GM23338 (cell line): ENCODE data around the gene MARCHF3. TPM values are rescaled to one million over a fixed set of nuclear protein-coding genes. Genes with fewer than 3 reads are reported as not detected.

Source experiments
- ATAC-seq: fragments of 200-7000 bp; cut with Tn5 transposase; 3 replicates; pipeline ENCODE4 v1.9.1; 2020
- DNase-seq: peaks from one replicate; pipeline ENCODE4 v3.0.0-alpha.2; 2015; ENCODE audit warnings: low spot score
- H2AFZ ChIP-seq: fragments of 200-600 bp; sonication (generic); 2 replicates; pipeline ENCODE4 v1.8.0; 2016; ENCODE audit warnings: antibody characterized with exemption, mild to moderate bottlenecking, moderate library complexity
- H3F3A ChIP-seq: fragments of 200-600 bp; sonication (generic); replicated peaks from 2 replicates; pipeline ENCODE4 v1.8.0; 2017; ENCODE audit warnings: antibody characterized with exemption, mixed run types, low read depth
- H3K27ac ChIP-seq: fragments of 200-600 bp; sonication (generic); 2 replicates; pipeline ENCODE4 v1.6.1; 2016; ENCODE audit warnings: low read depth
- H3K27me3 ChIP-seq: fragments of 200-600 bp; sonication (generic); 2 replicates; pipeline ENCODE4 v1.8.0; 2016; ENCODE audit warnings: mild to moderate bottlenecking, mixed run types, moderate library complexity; ENCODE audit not compliant: insufficient read depth
- H3K36me3 ChIP-seq: fragments of 200-600 bp; sonication (generic); 2 replicates; pipeline ENCODE4 v1.8.0; 2016; ENCODE audit warnings: mild to moderate bottlenecking; ENCODE audit not compliant: insufficient read depth
- H3K4me1 ChIP-seq: fragments of 200-600 bp; sonication (generic); 2 replicates; pipeline ENCODE4 v1.8.0; 2016; ENCODE audit warnings: mild to moderate bottlenecking, moderate library complexity; ENCODE audit not compliant: insufficient read depth
- H3K4me2 ChIP-seq: fragments of 200-600 bp; sonication (generic); 2 replicates; pipeline ENCODE4 v1.7.1; 2017; ENCODE audit warnings: mixed run types
- H3K4me3 ChIP-seq: fragments of 200-600 bp; sonication (generic); 2 replicates; pipeline ENCODE4 v1.6.1; 2016; ENCODE audit warnings: mixed run types
- H3K79me2 ChIP-seq: fragments of 200-600 bp; sonication (generic); replicated peaks from 2 replicates; pipeline ENCODE4 v1.8.0; 2017; ENCODE audit warnings: mild to moderate bottlenecking; ENCODE audit not compliant: insufficient read depth
- H3K9me2 ChIP-seq: fragments of 200-600 bp; sonication (generic); 2 replicates; pipeline ENCODE4 v1.8.0; 2017; ENCODE audit not compliant: insufficient read depth
- H4K20me1 ChIP-seq: fragments of 200-600 bp; sonication (generic); replicated peaks from 2 replicates; pipeline ENCODE4 v1.8.0; 2017; ENCODE audit warnings: mild to moderate bottlenecking; ENCODE audit not compliant: insufficient read depth
- H3K27ac Mint-ChIP-seq: 2 replicates; pipeline ENCODE4 v1.8.0; 2020; ENCODE audit warnings: inconsistent platforms, mild to moderate bottlenecking, moderate library complexity, mixed read lengths
- H3K27me3 Mint-ChIP-seq: 3 replicates; pipeline ENCODE4 v1.8.0; 2022; ENCODE audit warnings: low read depth, mild to moderate bottlenecking, moderate library complexity, mixed read lengths, inconsistent platforms; ENCODE audit not compliant: insufficient read depth, poor library complexity
- H3K36me3 Mint-ChIP-seq: 3 replicates; pipeline ENCODE4 v1.8.0; 2021; ENCODE audit warnings: low read depth, mild to moderate bottlenecking, inconsistent platforms, moderate library complexity, mixed read lengths
- H3K4me1 Mint-ChIP-seq: 3 replicates; pipeline ENCODE4 v1.8.0; 2020; ENCODE audit warnings: mild to moderate bottlenecking, inconsistent platforms, mixed read lengths
- H3K4me3 Mint-ChIP-seq: 3 replicates; pipeline ENCODE4 v1.8.0; 2021; ENCODE audit warnings: moderate library complexity, mild to moderate bottlenecking, inconsistent platforms, mixed read lengths
- H3K9me3 Mint-ChIP-seq: 3 replicates; pipeline ENCODE4 v1.8.0; 2020; ENCODE audit warnings: moderate library complexity, mild to moderate bottlenecking, inconsistent platforms, mixed read lengths
- ETS1 ChIP-seq: IDR thresholded peaks from 2 replicates; pipeline ENCODE4 v1.6.1; 2016; ENCODE audit warnings: antibody characterized with exemption
- EZH2 ChIP-seq: fragments of 200-600 bp; sonication (generic); IDR thresholded peaks from one replicate; pipeline ENCODE4 v1.8.0; 2017; ENCODE audit warnings: antibody characterized with exemption, mild to moderate bottlenecking, low read depth; ENCODE audit not compliant: unreplicated experiment
- EZH2phosphoT487 ChIP-seq: fragments of 200-600 bp; sonication (generic); IDR thresholded peaks from one replicate; pipeline ENCODE4 v1.8.1; 2018; ENCODE audit warnings: antibody characterized with exemption; ENCODE audit not compliant: unreplicated experiment
- JUNB ChIP-seq: IDR thresholded peaks from one replicate; pipeline ENCODE4 v1.6.1; 2016; ENCODE audit warnings: antibody characterized with exemption; ENCODE audit not compliant: unreplicated experiment
- POLR2AphosphoS5 ChIP-seq: IDR thresholded peaks from 2 replicates; pipeline ENCODE4 v1.6.1; 2016; ENCODE audit warnings: antibody characterized with exemption, low read depth
- STAT1 ChIP-seq: IDR thresholded peaks from one replicate; pipeline ENCODE4 v1.6.1; 2016; ENCODE audit warnings: antibody characterized with exemption; ENCODE audit not compliant: unreplicated experiment
- ZNF331 ChIP-seq: fragments of 250-450 bp; sonication (Bioruptor Pico); IDR thresholded peaks from 2 replicates; pipeline ENCODE4 v1.5.0; 2020; ENCODE audit warnings: low read depth, mild to moderate bottlenecking, moderate library complexity
- ZNF462 ChIP-seq: fragments of 250-450 bp; sonication (Bioruptor Pico); IDR thresholded peaks from 2 replicates; pipeline ENCODE4 v1.5.0; 2020; ENCODE audit warnings: mild to moderate bottlenecking, moderate library complexity
- polyA plus RNA-seq: library from polyadenylated mRNA; unstranded; fragments of >200 nt; fragmentation: Nextera tagmentation; extraction: Ambion mirVana; gene quantifications from 2 replicates; pipeline ENCODE4 v1.2.1, GENCODE V29; 2016
- total RNA-seq: library from RNA; depleted of rRNA; stranded (reverse); fragments of >200 nt; shearing (Covaris generic); gene quantifications from 2 replicates; pipeline ENCODE4 v1.2.3, GENCODE V29; 2014

The MARCHF3 gene
- total and polyA plus RNA-seq, 2 experiments from 2014 or later = 7.0 to 12.7 TPM

GRCh38 chr5:127040796-127041520 lies 10.6 kb upstream of the MARCHF3 start (continued):
- TF ChIP-seq ZNF462 (CRISPR knock-in tag) (no peak), JUNB (no peak), ETS1 (no peak)

GRCh38 chr5:127038550-127038949 lies 8.2 kb upstream of the MARCHF3 start:
- H3K36me3 Mint-ChIP-seq = no peaks in the 10 kb centered on the region
- Histone ChIP-seq H3F3A (no peaks in the 10 kb centered on the region), H2AFZ (no peak overlapping the region), H4K20me1 (no peaks in the 10 kb centered on the region), H3K36me3 (no peaks in the 10 kb centered on the region), H3K4me2 (no peak overlapping the region), H3K27ac (no peak overlapping the region), H3K4me1 (peaks cover 22% of the 10 kb centered on the region), H3K27me3 (peaks cover under 1% of the 10 kb centered on the region; the same call in 1 of the 2 replicates), H3K4me3 (no peak overlapping the region), H3K79me2 (no peaks in the 10 kb centered on the region), H3K9me2 (no peaks in the 10 kb centered on the region)
- ATAC-seq = no peak
- H3K4me3 Mint-ChIP-seq = no peak overlapping the region
- no peak for DNase-seq
- peaks cover 28% of the 10 kb centered on the region for H3K4me1 Mint-ChIP-seq
- no peaks in the 10 kb centered on the region for H3K9me3 Mint-ChIP-seq
- no peak overlapping the region for H3K27ac Mint-ChIP-seq
- H3K27me3 Mint-ChIP-seq = peaks cover 2% of the 10 kb centered on the region
- TF ChIP-seq EZH2phosphoT487 = no peak
- no peak for TF ChIP-seq ZNF462 (CRISPR knock-in tag)
- no peak for TF ChIP-seq POLR2AphosphoS5
- no peak for TF ChIP-seq STAT1
- TF ChIP-seq ZNF331 = no peak
- TF ChIP-seq EZH2 = no peak
